Activated T-helper 1 cell treated with anti-CD3 and anti-CD28 coated beads, Interleukin-12 subunit alpha, Interleukin-12 subunit beta, Interleukin-2, Interleukin-4 antibody, amounts not matched to agents 30 ng/mL and 10 ng/mL and 1 ng/mL, durations not matched to agents 14 hours and 24 hours and 36 hours (primary cell): ENCODE data around the gene ATP6V1F. TPM values are rescaled to one million over a fixed set of nuclear protein-coding genes. Genes with fewer than 3 reads are reported as not detected.
A peak's percentile ranks its signal among the peaks of the same experiment; 100 is the strongest.

Experiments
- DNase-seq: peaks from one replicate; pipeline ENCODE4 v3.0.0; 2021; ENCODE audit warnings: low spot score
- H3K27ac Mint-ChIP-seq: one replicate; pipeline ENCODE4 v1.8.0; 2021; ENCODE audit warnings: mild to moderate bottlenecking, mixed read lengths
- H3K27me3 Mint-ChIP-seq: one replicate; pipeline ENCODE4 v1.8.0; 2022; ENCODE audit warnings: mild to moderate bottlenecking, moderate library complexity, mixed read lengths; ENCODE audit not compliant: insufficient read depth
- H3K36me3 Mint-ChIP-seq: one replicate; pipeline ENCODE4 v1.8.0; 2021; ENCODE audit warnings: low read depth, mixed read lengths
- H3K4me1 Mint-ChIP-seq: one replicate; pipeline ENCODE4 v1.8.0; 2021; ENCODE audit warnings: low read depth, mixed read lengths
- H3K4me3 Mint-ChIP-seq: one replicate; pipeline ENCODE4 v1.8.0; 2021; ENCODE audit warnings: mild to moderate bottlenecking, moderate library complexity, mixed read lengths
- H3K9me3 Mint-ChIP-seq: one replicate; pipeline ENCODE4 v1.8.0; 2021; ENCODE audit warnings: mixed read lengths
- intact Hi-C: fragments of 100-400 bp; cut with micrococcal nuclease; formaldehyde crosslinking; loops from one replicate; pipeline ENCODE4 v1.15.1; 2024
- total RNA-seq: library from RNA; stranded (reverse); gene quantifications from 2 replicates; pipeline ENCODE4 v1.2.3, GENCODE V29; 2022

ATP6V1F gene
- total RNA-seq, 1 donor from 2014 or later: 131 TPM

GRCh38 chr7:128839751-128840177 lies 22.9 kb upstream of the ATP6V1F start:
- no peak overlapping the region for H3K27ac Mint-ChIP-seq
- peaks cover 2% of the 10 kb centered on the region for H3K27me3 Mint-ChIP-seq
- intact Hi-C loops: no loop called here

GRCh38 chr7:128840326-128841170 lies 22.1 kb upstream of the ATP6V1F start:
- DNase-seq: no peak
- Mint-ChIP-seq H3K4me1 (no peaks in the 10 kb centered on the region), H3K9me3 (no peaks in the 10 kb centered on the region), H3K36me3 (no peaks in the 10 kb centered on the region), H3K27me3 (no peaks in the 10 kb centered on the region), H3K27ac (no peak overlapping the region), H3K4me3 (no peak overlapping the region)
- intact Hi-C loops: no loop called here

More at GRCh38 chr7:128839751-128840177, 22.9 kb upstream of the ATP6V1F start:
- H3K36me3 Mint-ChIP-seq: no peaks in the 10 kb centered on the region
- no peaks in the 10 kb centered on the region for H3K9me3 Mint-ChIP-seq
- no peak for DNase-seq
- no peak overlapping the region for H3K4me3 Mint-ChIP-seq
- H3K4me1 Mint-ChIP-seq: no peaks in the 10 kb centered on the region

GRCh38 chr7:128841171-128841690 lies 21.4 kb upstream of the ATP6V1F start:
- no peaks in the 10 kb centered on the region for H3K36me3 Mint-ChIP-seq
- no peak overlapping the region for H3K27ac Mint-ChIP-seq
- no peak overlapping the region for H3K4me3 Mint-ChIP-seq
- intact Hi-C loops: no loop called here
- no peaks in the 10 kb centered on the region for H3K4me1 Mint-ChIP-seq
- H3K27me3 Mint-ChIP-seq: no peaks in the 10 kb centered on the region
- no peaks in the 10 kb centered on the region for H3K9me3 Mint-ChIP-seq
- no peak for DNase-seq

- no peaks in the 10 kb centered on the region for H3K9me3 Mint-ChIP-seq
- H3K36me3 Mint-ChIP-seq: no peaks in the 10 kb centered on the region
- intact Hi-C loops: loop anchor here (1.0 kb wide), 1 partner anchor 41 kb away; no protein-coding TSS in a partner anchor
- no peak overlapping the region for H3K4me3 Mint-ChIP-seq
- no peaks in the 10 kb centered on the region for H3K4me1 Mint-ChIP-seq
- no peak overlapping the region for H3K27ac Mint-ChIP-seq
- no peaks in the 10 kb centered on the region for H3K27me3 Mint-ChIP-seq
- peak; percentile 30 for DNase-seq
These were observed 20.6 kb upstream of the ATP6V1F start for GRCh38 chr7:128841921-128842673.

GRCh38 chr7:128842674-128843641 lies 19.7 kb upstream of the ATP6V1F start:
- H3K4me3 Mint-ChIP-seq: no peak overlapping the region
- intact Hi-C loops: loop anchor here (1.0 kb wide), 1 partner anchor 40 kb away; no protein-coding TSS in a partner anchor
- H3K4me1 Mint-ChIP-seq: no peaks in the 10 kb centered on the region
- H3K27me3 Mint-ChIP-seq: no peaks in the 10 kb centered on the region
- H3K36me3 Mint-ChIP-seq: no peaks in the 10 kb centered on the region
- no peak overlapping the region for H3K27ac Mint-ChIP-seq
- H3K9me3 Mint-ChIP-seq: no peaks in the 10 kb centered on the region
- DNase-seq: no peak

- Mint-ChIP-seq H3K27me3 (no peaks in the 10 kb centered on the region), H3K9me3 (no peaks in the 10 kb centered on the region), H3K4me1 (no peaks in the 10 kb centered on the region), H3K27ac (no peak overlapping the region), H3K36me3 (no peaks in the 10 kb centered on the region), H3K4me3 (no peak overlapping the region)
- no peak for DNase-seq
- intact Hi-C loops: no loop called here
These were observed 18.6 kb upstream of the ATP6V1F start for GRCh38 chr7:128843938-128844621.

- Mint-ChIP-seq H3K4me1 (no peaks in the 10 kb centered on the region), H3K4me3 (no peak overlapping the region), H3K9me3 (no peaks in the 10 kb centered on the region), H3K27ac (no peak overlapping the region), H3K27me3 (no peaks in the 10 kb centered on the region), H3K36me3 (no peaks in the 10 kb centered on the region)
- DNase-seq: no peak
- intact Hi-C loops: no loop called here
These were observed 17.8 kb upstream of the ATP6V1F start for GRCh38 chr7:128844777-128845311.

GRCh38 chr7:128845475-128845874 lies 17.2 kb upstream of the ATP6V1F start:
- peaks cover 3% of the 10 kb centered on the region for H3K27me3 Mint-ChIP-seq
- H3K4me1 Mint-ChIP-seq: no peaks in the 10 kb centered on the region
- no peaks in the 10 kb centered on the region for H3K36me3 Mint-ChIP-seq
- H3K4me3 Mint-ChIP-seq: no peak overlapping the region
- H3K9me3 Mint-ChIP-seq: no peaks in the 10 kb centered on the region
- no peak for DNase-seq
- intact Hi-C loops: no loop called here
- H3K27ac Mint-ChIP-seq: no peak overlapping the region

GRCh38 chr7:128845987-128846386 lies 16.7 kb upstream of the ATP6V1F start:
- Mint-ChIP-seq H3K27ac (no peak overlapping the region), H3K27me3 (peaks cover 3% of the 10 kb centered on the region), H3K4me3 (no peak overlapping the region), H3K36me3 (no peaks in the 10 kb centered on the region), H3K4me1 (no peaks in the 10 kb centered on the region), H3K9me3 (no peaks in the 10 kb centered on the region)
- intact Hi-C loops: no loop called here
- DNase-seq: no peak

GRCh38 chr7:128846781-128847444 lies 15.7 kb upstream of the ATP6V1F start:
- Mint-ChIP-seq H3K36me3 (no peaks in the 10 kb centered on the region), H3K4me3 (no peak overlapping the region), H3K4me1 (no peaks in the 10 kb centered on the region), H3K9me3 (no peaks in the 10 kb centered on the region), H3K27me3 (peaks cover 3% of the 10 kb centered on the region), H3K27ac (no peak overlapping the region)
- no peak for DNase-seq
- intact Hi-C loops: no loop called here

- DNase-seq: no peak
- Mint-ChIP-seq H3K9me3 (no peaks in the 10 kb centered on the region), H3K4me3 (no peak overlapping the region), H3K27me3 (peaks cover 3% of the 10 kb centered on the region), H3K27ac (no peak overlapping the region), H3K4me1 (no peaks in the 10 kb centered on the region), H3K36me3 (no peaks in the 10 kb centered on the region)
- intact Hi-C loops: no loop called here
These were observed 14.9 kb upstream of the ATP6V1F start for GRCh38 chr7:128847721-128848211.
